ENCODE results near the gene NRP2.

Gene NRP2

GRCh38 chr2:205780645-205781044, 98.3 kb downstream of the NRP2 start:
- no peak for DNase-seq

GRCh38 chr2:205781244-205781931, 99.1 kb downstream of the NRP2 start:
- no peak for DNase-seq

GRCh38 chr2:205782941-205783340, 100.6 kb downstream of the NRP2 start:
- DNase-seq: no peak

- DNase-seq: no peak
These were observed 101.7 kb downstream of the NRP2 start for GRCh38 chr2:205783872-205784499.

GRCh38 chr2:205785507-205786260, 103.4 kb downstream of the NRP2 start:
- DNase-seq: no peak

GRCh38 chr2:205786976-205787375, 104.7 kb downstream of the NRP2 start:
- DNase-seq: no peak

- no peak for DNase-seq
These were observed 105.5 kb downstream of the NRP2 start for GRCh38 chr2:205787761-205788160.

GRCh38 chr2:205789906-205790305, 107.6 kb downstream of the NRP2 start:
- no peak for DNase-seq

GRCh38 chr2:205792908-205793307, 110.6 kb downstream of the NRP2 start:
- DNase-seq: no peak

- DNase-seq: no peak
These were observed 114.6 kb downstream of the NRP2 start for GRCh38 chr2:205796805-205797313.

GRCh38 chr2:205797866-205798265, 115.6 kb downstream of the NRP2 start:
- no peak for DNase-seq

- no peak for DNase-seq
These were observed 117.9 kb downstream of the NRP2 start for GRCh38 chr2:205800224-205800623.

- no peak for DNase-seq
These were observed 118.5 kb downstream of the NRP2 start for GRCh38 chr2:205800773-205801172.

GRCh38 chr2:205802065-205802464, 119.8 kb downstream of the NRP2 start:
- no peak for DNase-seq

- DNase-seq: no peak
These were observed 120.6 kb downstream of the NRP2 start for GRCh38 chr2:205802941-205803340.

GRCh38 chr2:205803500-205803899, 121.2 kb downstream of the NRP2 start:
- DNase-seq: no peak

GRCh38 chr2:205805136-205805535, 122.8 kb downstream of the NRP2 start:
- DNase-seq: no peak

GRCh38 chr2:205806143-205806905, 124.0 kb downstream of the NRP2 start:
- no peak for DNase-seq

- DNase-seq: no peak
These were observed 124.9 kb downstream of the NRP2 start for GRCh38 chr2:205807229-205807628.

- DNase-seq: no peak
These were observed 125.5 kb downstream of the NRP2 start for GRCh38 chr2:205807758-205808157.

GRCh38 chr2:205808486-205809121, 126.3 kb downstream of the NRP2 start:
- no peak for DNase-seq

GRCh38 chr2:205811387-205811786, 129.1 kb downstream of the NRP2 start:
- DNase-seq: no peak

GRCh38 chr2:205814039-205814364, 131.7 kb downstream of the NRP2 start:
- DNase-seq: no peak

All from NCI-H187 treated with DMSO at 0.1 percent for 48 hours (cell line).